HG02571 (cell line): ENCODE measurements around the gene CALN1.

ENCODE experiments used
- ATAC-seq: cut with Tn5 transposase; IDR thresholded peaks from one replicate; pipeline ENCODE4 v1.9.1; 2021; ENCODE audit warnings: mild to moderate bottlenecking, moderate library complexity; ENCODE audit not compliant: unreplicated experiment

CALN1 gene

DNA sequence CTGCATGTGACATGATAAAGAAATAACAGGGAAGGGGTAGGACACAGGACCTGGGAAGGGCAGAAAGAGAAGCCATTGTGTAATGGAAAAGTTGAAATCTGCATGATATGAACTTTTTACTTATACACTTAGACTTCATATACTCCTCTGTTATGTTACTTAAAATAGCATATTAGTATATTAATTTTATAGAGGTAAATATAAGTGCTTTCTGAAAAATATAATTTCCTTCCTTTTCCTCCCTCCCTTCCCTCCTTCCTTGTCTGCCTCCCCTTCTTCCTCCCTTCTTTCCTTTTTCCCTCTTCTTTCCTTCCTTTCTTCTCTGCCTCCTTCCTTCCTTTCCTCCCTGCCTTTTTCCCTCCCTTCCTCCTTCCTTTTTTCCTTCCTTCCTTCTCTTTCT, 363.7 kb downstream of the CALN1 start:
- no peak for ATAC-seq

DNA sequence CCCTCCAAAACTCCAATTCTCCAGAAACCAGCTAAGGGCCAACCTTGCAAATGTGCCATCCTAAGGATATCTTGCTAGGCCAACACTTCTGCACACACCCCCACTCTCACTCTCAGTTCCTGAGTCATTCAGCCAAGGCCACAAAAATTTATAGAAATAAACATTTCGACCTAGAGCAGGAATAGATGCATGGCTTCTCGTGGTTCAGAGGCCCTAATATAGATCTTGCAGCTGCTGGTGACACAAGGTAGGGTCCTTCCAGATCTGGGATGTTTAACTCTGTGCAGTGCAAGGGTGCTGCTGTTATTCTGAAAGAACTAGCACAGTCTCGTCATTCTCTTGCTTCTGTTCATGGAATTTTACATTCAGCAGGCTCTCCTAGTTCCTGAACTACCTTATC, 369.3 kb downstream of the CALN1 start:
- no peak for ATAC-seq

DNA sequence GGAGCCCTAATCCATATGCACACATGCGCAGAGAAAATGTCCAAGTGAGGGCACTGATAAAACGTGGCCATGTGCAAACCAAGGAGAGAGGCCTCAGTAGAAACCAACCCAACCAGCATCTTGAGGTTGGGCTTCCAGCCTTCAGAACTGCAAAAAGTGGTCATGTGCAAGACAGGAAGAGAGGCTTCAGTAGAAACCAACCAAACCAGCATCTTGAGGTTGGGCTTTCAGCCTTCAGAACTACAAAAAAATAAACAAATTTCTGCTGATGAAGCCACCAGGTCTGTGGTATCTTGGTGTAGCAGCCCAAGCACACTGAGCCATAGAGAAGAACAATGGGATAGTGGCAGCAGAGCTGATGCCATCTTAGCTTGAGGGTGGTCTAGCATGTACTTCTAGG, 371.5 kb downstream of the CALN1 start:
- ATAC-seq = no peak

DNA sequence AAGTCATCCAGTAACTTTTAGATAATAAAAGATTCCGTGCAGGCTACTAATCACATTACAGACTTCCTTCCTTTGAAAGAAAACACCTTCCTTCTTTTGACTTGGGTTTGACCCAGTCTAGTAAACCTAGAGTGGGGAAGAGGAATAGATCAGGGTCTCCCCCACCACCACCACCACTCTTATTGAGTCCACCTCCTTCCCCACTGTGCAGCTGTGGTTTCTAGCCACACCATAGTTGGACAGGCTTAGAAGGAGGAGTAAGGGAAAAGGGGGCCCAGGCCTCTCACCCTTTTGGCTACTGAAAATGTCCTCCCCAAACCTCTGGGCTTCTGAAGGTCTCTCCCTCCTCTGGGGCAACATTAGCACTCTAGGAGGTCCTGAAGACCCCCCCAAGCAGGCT, 372.7 kb downstream of the CALN1 start:
- ATAC-seq = no peak

DNA sequence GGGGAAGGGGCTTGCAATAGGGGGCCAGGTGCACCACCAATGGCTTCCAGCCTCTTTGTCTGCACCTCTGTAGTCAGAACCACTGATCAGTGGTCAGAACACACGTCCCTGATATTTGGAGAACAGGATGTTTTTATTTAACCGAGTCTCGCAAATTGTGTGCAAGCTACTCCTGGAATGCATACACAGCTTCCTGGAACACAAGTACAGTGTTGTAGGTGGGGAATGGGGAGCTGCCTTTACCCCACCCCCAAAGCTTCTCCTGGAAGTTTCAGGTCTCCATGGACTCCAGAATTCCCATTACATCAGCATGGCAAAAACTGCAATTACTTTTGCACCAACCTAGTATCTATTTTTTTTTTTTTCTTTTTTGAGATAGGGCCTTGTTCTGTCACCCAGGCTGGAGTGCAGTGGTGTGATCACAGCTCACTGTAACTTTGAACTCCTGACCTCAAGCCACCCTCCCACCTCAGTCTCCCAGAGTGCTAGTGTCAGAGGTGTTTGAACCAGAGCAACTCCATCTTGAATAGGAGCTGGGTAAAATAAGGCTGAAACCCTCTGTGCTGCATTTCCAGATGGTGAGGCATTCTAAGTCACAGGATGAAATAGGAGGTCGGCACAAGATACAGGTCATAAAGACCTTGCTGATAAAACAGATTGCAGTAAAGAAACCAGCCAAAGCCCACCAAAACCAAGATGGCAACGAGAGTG, 374.0 kb downstream of the CALN1 start:
- ATAC-seq = no peak

DNA sequence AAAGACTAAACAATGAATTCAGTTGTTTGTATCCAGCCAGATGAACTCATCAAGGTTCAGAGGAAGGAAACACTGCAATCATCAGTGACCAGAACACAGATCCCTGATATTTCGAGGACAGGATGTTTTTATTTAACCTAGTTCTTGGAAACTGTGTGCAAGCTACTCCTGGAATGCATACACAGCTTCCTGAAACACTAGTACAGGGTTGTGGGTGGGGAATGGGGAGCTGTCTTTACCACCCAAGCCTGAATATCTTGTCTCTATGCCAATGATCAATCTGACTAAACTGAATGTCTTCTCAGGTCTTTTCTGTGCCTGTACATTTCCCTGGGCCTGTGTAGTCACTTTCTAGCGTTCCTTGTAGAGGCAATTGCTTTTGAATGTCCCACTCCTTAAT, 374.6 kb downstream of the CALN1 start:
- no peak for ATAC-seq

DNA sequence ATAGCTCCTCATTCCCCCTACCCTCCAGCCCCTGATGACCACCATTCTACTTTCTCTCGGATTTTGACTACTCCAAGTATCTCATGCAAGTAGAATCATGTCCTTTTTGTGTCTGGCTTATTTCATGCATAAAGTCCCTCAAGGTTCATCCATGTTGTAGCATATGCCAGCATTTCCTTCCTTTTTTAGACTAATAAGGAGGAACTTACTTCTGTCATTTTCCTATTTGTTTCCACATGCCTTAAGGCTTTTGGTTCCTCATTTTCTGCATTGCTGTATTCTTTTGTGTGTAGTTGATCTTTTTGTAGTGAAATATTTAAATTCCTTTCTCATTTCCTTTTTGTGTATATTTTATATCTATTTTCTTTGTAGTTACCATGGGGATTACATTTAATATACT, 376.9 kb downstream of the CALN1 start:
- ATAC-seq = no peak

DNA sequence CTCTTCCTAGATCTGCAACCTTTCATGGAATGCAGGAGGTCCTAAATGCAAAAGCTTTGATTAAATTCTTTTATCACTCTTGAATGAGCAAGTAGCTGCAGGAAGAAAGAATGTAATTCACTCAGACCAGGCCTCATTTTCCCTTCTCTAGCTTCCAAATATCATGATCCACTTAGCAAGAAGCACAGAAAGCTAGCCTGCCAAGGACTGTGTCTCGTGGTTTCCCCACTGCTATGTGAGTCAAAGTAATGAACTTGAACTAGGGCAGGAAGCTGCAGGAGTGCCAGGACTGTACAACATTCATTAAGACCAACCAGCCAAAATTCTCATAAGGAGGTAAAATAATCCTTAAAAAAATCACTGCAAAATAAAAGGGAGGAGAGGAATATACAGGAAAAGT, 379.2 kb downstream of the CALN1 start:
- ATAC-seq = no peak

DNA sequence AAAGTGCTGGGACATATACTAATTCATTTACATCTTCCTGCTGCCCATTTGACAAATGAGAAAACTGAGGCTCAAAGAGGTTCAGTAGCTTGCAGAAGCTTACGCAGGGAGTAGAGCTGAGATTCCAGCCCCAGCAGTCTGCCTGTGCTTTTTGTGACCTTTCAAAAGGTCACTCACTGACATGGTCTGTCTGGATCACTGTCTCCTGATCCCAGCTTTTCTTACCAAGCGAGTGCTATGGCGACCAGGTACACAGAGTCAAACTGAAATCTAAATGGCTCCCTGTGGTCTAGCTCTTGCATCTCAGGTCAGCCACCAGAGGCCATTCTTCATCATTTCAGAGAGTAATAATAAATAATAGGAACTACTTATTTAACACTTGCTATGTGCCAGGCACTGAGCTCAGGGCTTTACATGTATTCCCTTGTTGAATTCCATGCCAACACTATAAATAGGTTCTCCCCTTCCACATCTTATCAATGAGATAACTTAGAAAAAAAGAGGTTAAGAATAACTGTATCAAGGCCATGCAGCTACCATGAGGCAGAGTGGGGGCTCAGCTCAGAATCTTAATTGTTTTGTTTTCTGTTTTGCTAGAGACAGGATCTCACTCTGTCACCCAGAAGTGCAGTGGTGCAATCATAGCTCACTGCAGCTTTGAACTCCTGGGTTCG, 381.0 kb downstream of the CALN1 start:
- no peak for ATAC-seq

DNA sequence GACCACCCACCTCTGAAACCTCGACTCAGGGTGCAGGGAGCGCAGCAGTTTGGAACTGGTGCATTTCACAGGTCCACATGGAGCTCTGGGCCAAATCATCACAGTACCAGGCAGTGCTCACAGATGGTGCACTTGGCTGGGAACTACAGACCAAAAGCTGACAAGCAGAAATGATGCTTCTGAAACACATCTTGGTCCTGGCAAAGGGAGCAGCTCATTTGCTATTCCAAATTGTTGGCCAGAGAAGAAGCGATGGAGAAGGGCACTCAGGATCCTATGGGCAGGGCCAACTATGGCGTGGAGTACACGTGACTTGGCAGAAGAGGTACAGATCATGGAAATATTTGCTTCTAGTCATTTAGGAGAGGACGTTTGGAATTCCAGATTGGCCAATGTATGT, 383.9 kb downstream of the CALN1 start:
- no peak for ATAC-seq

DNA sequence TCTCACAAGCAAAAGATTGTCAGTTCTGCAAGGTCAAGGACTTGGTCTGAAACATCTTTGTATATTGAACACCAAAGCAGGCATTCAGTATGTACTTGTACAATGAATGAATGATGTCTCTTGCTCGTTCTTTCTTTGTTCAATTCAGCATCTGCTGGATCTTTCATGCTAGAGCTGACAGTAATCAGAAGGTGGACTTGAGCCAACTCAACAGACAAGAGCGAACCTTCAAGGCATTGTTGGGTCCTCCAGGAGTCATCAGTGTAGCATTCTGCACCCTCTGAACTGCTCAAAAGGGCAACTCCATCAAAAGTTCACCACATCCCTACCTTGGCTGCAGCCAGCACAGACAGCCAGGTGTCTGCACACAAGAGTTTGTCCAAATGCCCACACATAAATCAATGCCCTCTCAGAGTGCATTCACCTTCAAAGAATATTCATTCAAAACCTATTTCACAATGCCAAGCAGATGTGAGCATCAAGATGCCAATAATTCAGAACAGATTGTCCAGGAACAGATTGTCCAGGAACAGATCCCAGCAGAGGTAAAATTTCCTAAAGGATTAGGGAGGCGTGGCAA, 386.7 kb downstream of the CALN1 start:
- ATAC-seq = no peak

DNA sequence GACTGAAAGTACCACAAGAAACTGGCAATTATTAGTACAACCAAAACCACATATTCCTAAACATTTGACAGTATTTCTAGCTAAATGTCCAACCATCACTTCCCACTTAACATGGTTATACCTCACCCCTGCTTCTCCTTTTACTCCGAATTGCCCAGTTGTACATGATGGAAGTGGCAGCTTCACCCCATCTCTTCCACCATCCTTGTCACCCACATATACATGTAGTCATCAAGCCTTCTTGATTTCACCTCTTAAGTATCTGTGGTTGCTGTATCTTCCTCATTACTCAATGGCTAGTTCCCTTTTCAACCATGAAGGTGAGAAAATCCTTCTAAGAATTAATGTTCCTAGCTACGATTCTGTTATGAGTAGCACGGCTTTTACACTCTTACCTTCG, 388.2 kb downstream of the CALN1 start:
- no peak for ATAC-seq

DNA sequence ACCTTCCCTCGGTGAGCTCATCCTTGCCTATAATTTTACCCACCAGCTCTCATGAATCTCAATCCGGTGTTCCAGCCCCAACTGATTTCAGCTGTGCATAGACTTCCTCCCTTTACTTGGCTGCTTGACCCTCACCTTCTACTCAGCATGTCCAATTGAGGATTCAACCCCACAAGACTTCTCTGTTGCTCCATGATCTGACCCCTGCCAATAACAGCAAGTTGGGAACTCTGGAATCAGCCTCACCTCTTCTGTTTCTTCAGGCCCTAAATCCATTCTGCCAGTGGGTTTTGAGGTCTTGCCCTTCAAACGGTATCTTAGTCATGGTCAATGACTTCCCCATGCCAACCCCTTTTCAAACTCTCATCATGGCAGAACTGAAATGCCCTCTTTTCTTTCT, 390.4 kb downstream of the CALN1 start:
- ATAC-seq = no peak

DNA sequence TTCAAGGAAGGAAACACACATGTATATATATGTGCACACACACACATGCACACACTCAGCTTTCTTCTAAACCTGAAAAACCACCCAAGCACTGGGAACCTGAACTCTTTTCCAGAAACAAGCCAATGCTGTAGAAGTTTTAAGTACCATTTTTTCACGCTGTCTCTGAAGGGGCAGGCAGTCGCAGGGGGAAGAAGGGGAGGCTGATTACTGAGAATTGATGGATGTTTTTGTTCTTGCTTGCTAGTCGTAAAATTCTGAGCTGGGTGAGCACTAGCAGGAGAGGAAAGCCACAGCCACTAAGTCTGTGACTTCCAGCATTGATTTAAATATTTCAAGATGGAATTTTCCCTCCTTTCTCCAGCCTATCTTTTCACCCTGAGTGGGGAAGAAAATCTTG, 391.8 kb downstream of the CALN1 start:
- ATAC-seq = no peak

DNA sequence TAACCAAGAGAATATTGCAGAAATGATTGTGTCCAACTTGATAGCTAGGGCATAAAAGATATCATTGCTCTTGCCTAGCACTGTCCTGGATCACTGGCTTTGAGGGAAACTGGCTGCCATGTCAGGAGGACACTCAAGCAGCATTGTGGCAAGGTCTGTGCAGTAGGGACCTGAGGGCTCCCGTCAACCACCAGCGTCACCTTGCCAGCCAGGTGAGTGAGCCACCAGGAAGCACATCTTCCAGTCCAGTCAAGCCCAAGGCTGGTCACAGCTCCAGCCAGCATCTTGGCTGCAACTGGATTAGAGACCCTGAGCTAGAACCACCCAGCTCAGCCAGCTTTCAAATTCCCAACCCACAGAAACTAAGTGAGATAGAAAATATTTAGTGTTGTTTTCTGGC, 392.7 kb downstream of the CALN1 start:
- no peak for ATAC-seq

DNA sequence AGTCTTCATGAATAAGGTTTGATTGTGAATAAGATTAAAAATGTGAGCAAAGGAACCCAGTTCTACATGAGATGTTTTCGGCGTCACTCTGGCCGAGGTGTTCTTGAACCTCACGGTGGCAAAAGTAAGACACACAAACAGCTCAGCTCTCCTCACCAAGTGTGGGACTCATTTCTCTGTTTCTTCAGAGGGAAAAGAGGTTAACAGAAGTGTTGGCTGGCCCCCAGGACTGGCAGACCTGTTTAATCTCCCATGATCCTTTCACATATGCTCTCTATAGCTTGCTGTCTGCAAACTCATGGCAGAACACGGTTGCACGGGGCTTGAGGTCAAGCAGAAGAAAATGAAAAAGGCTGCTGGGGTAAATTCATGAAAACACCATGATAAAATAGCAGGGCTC, 394.4 kb downstream of the CALN1 start:
- ATAC-seq = no peak

DNA sequence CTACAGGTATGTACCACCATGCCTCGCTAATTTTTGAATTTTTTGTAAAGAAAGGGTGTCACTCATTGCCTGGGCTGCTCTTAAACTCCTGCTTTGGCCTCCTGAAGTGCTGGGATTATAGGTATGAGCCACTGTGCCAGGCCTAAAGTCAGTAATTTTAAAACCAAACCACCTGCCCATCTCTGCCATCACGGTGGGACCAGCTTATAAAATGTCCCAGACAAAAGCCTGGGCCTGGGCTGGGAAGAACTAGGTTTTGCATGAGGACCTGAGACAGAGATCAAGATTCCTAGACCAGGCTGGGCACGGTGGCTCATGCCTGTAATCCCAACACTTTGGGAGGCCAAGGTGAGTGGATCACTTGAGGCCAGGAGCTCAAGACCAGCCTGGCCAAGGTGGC, 395.6 kb downstream of the CALN1 start:
- ATAC-seq = no peak

DNA sequence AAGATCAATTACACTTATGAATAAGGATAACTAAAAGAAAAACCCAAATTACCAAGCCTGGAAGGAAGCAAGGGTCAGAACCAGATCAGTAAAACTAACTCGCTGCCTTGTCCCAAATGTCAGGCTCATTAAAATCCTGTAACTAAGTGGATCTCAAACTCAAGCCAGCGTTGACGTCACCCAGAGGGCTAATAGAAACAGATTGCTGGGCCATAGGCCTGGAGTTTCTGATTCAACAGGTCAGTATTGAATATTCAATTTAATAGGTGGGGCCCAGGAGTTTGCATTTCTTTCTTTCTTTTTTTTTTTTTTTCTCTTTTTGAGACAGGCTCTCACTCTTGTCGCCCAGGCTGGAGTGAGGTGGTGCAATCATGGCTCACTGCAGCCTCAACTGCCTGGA, 397.0 kb downstream of the CALN1 start:
- ATAC-seq = no peak

DNA sequence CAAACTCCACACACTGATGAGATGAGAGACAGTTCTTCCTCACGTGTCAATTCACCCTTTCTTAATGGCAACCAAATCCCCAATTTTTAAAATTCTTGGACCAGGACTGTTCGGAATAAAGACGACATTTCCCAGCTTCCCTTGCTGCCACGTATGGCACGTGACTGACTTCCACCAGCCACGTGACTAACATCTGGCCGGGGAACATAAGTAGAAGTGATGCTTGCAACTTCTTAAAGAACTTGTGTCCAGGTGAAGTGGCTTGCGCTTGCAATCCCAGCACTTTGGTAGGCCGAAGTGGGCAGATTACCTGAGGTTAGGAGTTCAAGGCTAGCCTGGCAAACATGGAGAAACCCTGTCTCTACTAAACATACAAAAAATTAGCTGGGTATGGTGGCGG, 405.1 kb downstream of the CALN1 start:
- no peak for ATAC-seq

DNA sequence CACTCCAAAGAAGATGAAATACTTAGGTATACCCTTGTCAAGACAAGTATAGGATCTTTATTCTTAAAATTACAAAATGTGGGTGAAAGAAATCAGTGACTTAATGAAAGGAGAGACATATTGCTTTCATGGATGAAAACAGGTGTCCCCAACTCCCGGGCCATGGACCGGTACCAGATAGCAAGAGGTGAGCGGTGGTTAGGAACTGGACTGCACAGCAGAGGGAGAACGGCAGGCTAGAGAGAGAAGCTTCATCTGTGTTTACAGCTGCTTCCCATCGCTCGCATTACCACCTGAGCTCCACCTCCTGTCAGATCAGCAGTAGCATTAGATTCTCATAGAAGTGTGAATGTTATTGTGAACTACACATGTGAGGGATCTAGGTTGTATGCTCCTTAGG, 408.9 kb downstream of the CALN1 start:
- no peak for ATAC-seq

DNA sequence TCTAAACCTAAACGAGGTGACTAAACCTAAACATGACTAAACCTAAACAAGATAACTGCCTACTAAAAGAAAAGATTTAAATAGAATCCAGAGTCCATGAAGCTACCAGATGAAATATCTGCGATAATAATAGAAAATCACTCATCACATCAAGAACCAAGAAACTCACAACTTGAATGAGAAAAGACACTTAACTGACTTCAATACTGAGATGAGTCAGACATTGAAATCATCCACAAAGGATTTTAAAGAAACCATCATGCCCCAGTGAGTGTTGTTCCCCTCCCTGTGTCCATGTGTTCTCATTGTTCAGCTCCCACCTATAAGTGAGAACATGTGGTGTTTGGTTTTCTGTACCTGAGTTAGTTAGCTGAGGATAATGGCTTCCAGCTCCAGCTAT, 416.0 kb downstream of the CALN1 start:
- ATAC-seq = no peak

DNA sequence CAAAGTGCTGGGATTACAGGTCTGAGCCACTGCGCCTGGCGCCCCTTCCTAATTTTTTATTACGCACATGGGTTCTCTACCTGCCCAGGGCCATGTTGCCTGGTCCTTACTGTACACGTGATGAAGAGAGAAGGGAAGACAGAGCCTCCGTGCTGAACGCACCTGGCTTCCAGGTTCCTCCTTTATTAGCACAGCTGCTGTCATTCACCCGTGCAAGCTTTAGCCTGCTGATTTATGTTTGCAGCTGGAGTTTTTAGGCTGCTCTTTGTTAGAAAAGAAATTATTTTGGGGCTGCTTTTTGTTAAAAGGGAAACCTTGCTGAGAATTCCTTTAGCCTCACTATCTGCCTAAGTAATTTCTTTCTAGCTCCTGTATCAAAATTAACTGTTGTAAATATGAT, 417.0 kb downstream of the CALN1 start:
- no peak for ATAC-seq

DNA sequence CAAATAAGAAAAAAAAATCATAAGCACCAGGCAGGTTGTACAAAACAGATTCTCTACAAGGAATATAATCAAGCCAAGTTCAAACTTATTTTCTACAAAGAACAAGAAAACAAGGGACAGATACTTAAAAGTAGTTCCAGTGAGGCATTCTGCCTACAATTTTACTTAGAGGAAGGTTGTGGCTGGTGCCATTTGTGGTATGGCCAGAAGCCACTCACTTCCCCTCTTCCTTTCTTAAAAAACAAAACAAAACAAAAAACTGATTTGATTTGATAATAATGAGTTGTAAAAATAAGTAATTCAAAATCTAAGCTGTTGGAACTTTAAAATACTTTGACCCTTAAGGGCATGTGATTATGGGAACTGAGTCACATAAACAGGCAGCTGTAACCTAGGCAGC, 420.6 kb downstream of the CALN1 start:
- no peak for ATAC-seq
